ENCODE data around the gene LTO1. TPM values are rescaled to one million over a fixed set of nuclear protein-coding genes. Genes with fewer than 3 reads are reported as not detected.

The LTO1 gene
- polyA plus RNA-seq, 4 donors = 15.6 to 42.1 (median 21.4) TPM

GRCh38 chr11:69682681-69683326, 7.7 kb upstream of the LTO1 start:
- DNase-seq (ENCODE audit: low read depth in 4 of 4, low spot score in 3 of 4) = no peak

- no peak for DNase-seq (ENCODE audit: low read depth in 4 of 4, low spot score in 3 of 4)
These were observed 7.1 kb upstream of the LTO1 start for GRCh38 chr11:69682221-69682620.

GRCh38 chr11:69680688-69681087, 5.5 kb upstream of the LTO1 start:
- DNase-seq (ENCODE audit: low read depth in 4 of 4, low spot score in 3 of 4) = no peak

- no peak for DNase-seq (ENCODE audit: low read depth in 4 of 4, low spot score in 3 of 4)
These were observed 2.6 kb upstream of the LTO1 start for GRCh38 chr11:69677749-69678148.

- DNase-seq (ENCODE audit: low read depth in 4 of 4, low spot score in 3 of 4) = no peak
These were observed 777 bp downstream of the LTO1 start for GRCh38 chr11:69674267-69674885.

GRCh38 chr11:69671734-69672465, 3.3 kb downstream of the LTO1 start:
- DNase-seq (ENCODE audit: low read depth in 4 of 4, low spot score in 3 of 4) = no peak

- peak; percentile 66 to 72 (median 68) for DNase-seq (ENCODE audit: low read depth in 4 of 4, low spot score in 3 of 4)
These were observed 4.9 kb downstream of the LTO1 start for GRCh38 chr11:69670158-69670845.

GRCh38 chr11:69669486-69669885, 5.7 kb downstream of the LTO1 start:
- DNase-seq (ENCODE audit: low read depth in 4 of 4, low spot score in 3 of 4) = no peak

- no peak for DNase-seq (ENCODE audit: low read depth in 4 of 4, low spot score in 3 of 4)
These were observed 7.2 kb downstream of the LTO1 start for GRCh38 chr11:69667619-69668604.

- no peak for DNase-seq (ENCODE audit: low read depth in 4 of 4, low spot score in 3 of 4)
These were observed 8.2 kb downstream of the LTO1 start for GRCh38 chr11:69666752-69667536.

GRCh38 chr11:69666261-69666660, 8.9 kb downstream of the LTO1 start:
- no peak for DNase-seq (ENCODE audit: low read depth in 4 of 4, low spot score in 3 of 4)

GRCh38 chr11:69665669-69666068, 9.5 kb downstream of the LTO1 start:
- DNase-seq (ENCODE audit: low read depth in 4 of 4, low spot score in 3 of 4) = no peak

GRCh38 chr11:69664901-69665300, 10.3 kb downstream of the LTO1 start:
- DNase-seq (ENCODE audit: low read depth in 4 of 4, low spot score in 3 of 4) = no peak

- no peak for DNase-seq (ENCODE audit: low read depth in 4 of 4, low spot score in 3 of 4)
These were observed 10.9 kb downstream of the LTO1 start for GRCh38 chr11:69664103-69664775.

GRCh38 chr11:69663326-69663725, 11.8 kb downstream of the LTO1 start:
- DNase-seq (ENCODE audit: low read depth in 4 of 4, low spot score in 3 of 4) = no peak

- no peak for DNase-seq (ENCODE audit: low read depth in 4 of 4, low spot score in 3 of 4)
These were observed 12.3 kb downstream of the LTO1 start for GRCh38 chr11:69662806-69663205.

- DNase-seq (ENCODE audit: low read depth in 4 of 4, low spot score in 3 of 4) = no peak
These were observed 13.0 kb downstream of the LTO1 start for GRCh38 chr11:69662021-69662698.

- no peak for DNase-seq (ENCODE audit: low read depth in 4 of 4, low spot score in 3 of 4)
These were observed 13.8 kb downstream of the LTO1 start for GRCh38 chr11:69661413-69661715.

Data from left renal pelvis (tissue), 4 donors.